Limb (tissue), 2 donors: ENCODE measurements around the gene NOL3.

Experiments
- DNase-seq, 2 donors: peaks; one replicate each; pipeline ENCODE4 v3.0.0-alpha.2; 2016; ENCODE audit errors: extremely low spot score in 2 of 2

NOL3 gene

GRCh38 chr16:67204076-67204475, 33.7 kb downstream of the NOL3 start:
- DNase-seq: no peak

GRCh38 chr16:67206129-67206837, 35.9 kb downstream of the NOL3 start:
- no peak for DNase-seq

- DNase-seq: no peak
Observed at GRCh38 chr16:67206838-67207248, 36.5 kb downstream of the NOL3 start.

GRCh38 chr16:67207249-67208091, 37.1 kb downstream of the NOL3 start:
- no peak for DNase-seq

GRCh38 chr16:67208154-67208896, 38.0 kb downstream of the NOL3 start:
- DNase-seq: no peak

- DNase-seq: no peak
Observed at GRCh38 chr16:67209565-67209964, 39.2 kb downstream of the NOL3 start.

- no peak for DNase-seq
Observed at GRCh38 chr16:67210069-67210937, 40.0 kb downstream of the NOL3 start.

GRCh38 chr16:67211674-67212073, 41.3 kb downstream of the NOL3 start:
- DNase-seq: no peak

GRCh38 chr16:67212766-67213165, 42.4 kb downstream of the NOL3 start:
- no peak for DNase-seq

GRCh38 chr16:67213197-67214019, 43.1 kb downstream of the NOL3 start:
- DNase-seq: no peak

- no peak for DNase-seq
Observed at GRCh38 chr16:67215706-67216105, 45.4 kb downstream of the NOL3 start.

GRCh38 chr16:67216612-67217490, 46.5 kb downstream of the NOL3 start:
- no peak for DNase-seq

GRCh38 chr16:67223992-67224391, 53.7 kb downstream of the NOL3 start:
- no peak for DNase-seq
